ENCODE results near the gene ZDHHC11.

- TF ChIP-seq POLR2A (IDR thresholded peaks at IDR 0.05) (no peak), CTCF (IDR thresholded peaks at IDR 0.05) (no peak)
Observed at GRCh38 chr5:862367-863243, 11.8 kb upstream of the ZDHHC11 start.
